Colonic mucosa (tissue), 4 donors: ENCODE data around the gene CDH12. TPM values are rescaled to one million over a fixed set of nuclear protein-coding genes. Genes with fewer than 3 reads are reported as not detected.
"Not testable (repeated sequence)": the region's sequence is repeated elsewhere in the genome, so short reads cannot be mapped to it uniquely, and the experiment has no call there.

Experiments used
- DNase-seq: peaks from one replicate; pipeline ENCODE4 v3.0.0-alpha.2; 2020
- H3K27ac ChIP-seq: fragments of 200-600 bp; one replicate; pipeline ENCODE4 v1.8.0; 2021
- H3K27me3 ChIP-seq: fragments of 200-600 bp; one replicate; pipeline ENCODE4 v1.8.0; 2021
- H3K36me3 ChIP-seq: fragments of 200-600 bp; one replicate; pipeline ENCODE4 v1.8.0; 2021
- H3K4me1 ChIP-seq: fragments of 200-600 bp; one replicate; pipeline ENCODE4 v1.8.0; 2021; ENCODE audit warnings: mild to moderate bottlenecking
- H3K4me3 ChIP-seq: fragments of 200-600 bp; one replicate; pipeline ENCODE4 v1.8.0; 2021
- H3K9ac ChIP-seq, 2 donors: one replicate each; pipeline ENCODE4 v1.7.0; 2013; ENCODE audit warnings: control low read depth in 2 of 2, low read depth in 2 of 2, low read length in 2 of 2
- H3K9me3 ChIP-seq: fragments of 200-600 bp; one replicate; pipeline ENCODE4 v1.8.0; 2021
- CTCF ChIP-seq: fragments of 200-600 bp; IDR thresholded peaks from one replicate; pipeline ENCODE4 v1.8.0; 2022; ENCODE audit warnings: antibody characterized with exemption, mild to moderate bottlenecking
- intact Hi-C: fragments of 100-400 bp; cut with DNase I; formaldehyde crosslinking; loops from one replicate; pipeline ENCODE4 v1.14.1; 2022
- total RNA-seq, 2 donors: library from RNA; stranded (reverse); fragmentation: NEBNext Ultra II Directional in 1 of 2; extraction: Animal tissue kit (Norgen Biotek cat#: 25700) in 1 of 2; gene quantifications; one replicate each; pipeline ENCODE4 v1.2.1, GENCODE V29; 2021
- donor health status: healthy.
- donor health status: DM: no; HTN: no; CAD: no.
- donor health status: DM: no; HTN: no; CAD: no.

The CDH12 gene
- total RNA-seq, 2 donors from 2014 or later: not detected

- intact Hi-C loops, H3K4me3 ChIP-seq, H3K9ac ChIP-seq: not testable (repeated sequence)
Observed at GRCh38 chr5:21951571-21951970, 901.6 kb downstream of the CDH12 start.

DNA sequence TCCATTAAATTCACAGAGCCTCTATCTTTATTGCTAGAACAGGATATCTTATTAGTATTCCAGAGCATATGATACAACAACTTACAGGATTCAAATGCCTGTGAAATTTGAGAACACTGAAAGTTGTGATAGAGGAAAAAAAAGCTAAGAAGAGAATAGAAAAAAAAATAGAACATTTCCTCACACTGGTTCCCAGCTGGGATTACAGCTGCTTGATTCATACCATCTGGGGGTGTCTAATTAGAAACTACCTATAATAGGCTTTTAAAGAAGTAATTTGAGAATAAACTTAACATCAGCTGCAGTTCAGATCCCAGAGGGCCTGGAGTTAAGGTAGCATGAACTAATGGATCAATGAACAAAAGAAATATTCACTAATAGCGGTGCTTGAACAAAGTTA lies 922.0 kb downstream of the CDH12 start:
- Histone ChIP-seq H3K36me3 (no peaks in the 10 kb centered on the region), H3K27ac (no peak overlapping the region), H3K4me1 (no peaks in the 10 kb centered on the region), H3K9me3 (no peaks in the 10 kb centered on the region), H3K9ac (no peak overlapping the region), H3K4me3 (no peak overlapping the region), H3K27me3 (no peaks in the 10 kb centered on the region)
- TF ChIP-seq CTCF: no peak
- intact Hi-C loops: no loop called here
- no peak for DNase-seq

More at GRCh38 chr5:21951571-21951970, 901.6 kb downstream of the CDH12 start:
- H3K27ac ChIP-seq, DNase-seq, H3K36me3 ChIP-seq, H3K27me3 ChIP-seq, H3K4me1 ChIP-seq, H3K9me3 ChIP-seq: not testable (repeated sequence)

- intact Hi-C loops: no loop called here
- H3K36me3 ChIP-seq: no peaks in the 10 kb centered on the region
- H3K9ac ChIP-seq: no peak overlapping the region
- H3K9me3 ChIP-seq: no peaks in the 10 kb centered on the region
- no peaks in the 10 kb centered on the region for H3K27me3 ChIP-seq
- H3K4me3 ChIP-seq: no peak overlapping the region
- TF ChIP-seq CTCF: no peak
- no peak for DNase-seq
- no peaks in the 10 kb centered on the region for H3K4me1 ChIP-seq
- H3K27ac ChIP-seq: no peak overlapping the region
Observed at GRCh38 chr5:21919414-21920022, 933.6 kb downstream of the CDH12 start.

GRCh38 chr5:21918451-21918850 lies 934.7 kb downstream of the CDH12 start:
- no peak overlapping the region for H3K9ac ChIP-seq
- intact Hi-C loops: no loop called here
- no peaks in the 10 kb centered on the region for H3K9me3 ChIP-seq
- H3K27me3 ChIP-seq: no peaks in the 10 kb centered on the region
- no peak for DNase-seq
- no peaks in the 10 kb centered on the region for H3K4me1 ChIP-seq
- no peak overlapping the region for H3K4me3 ChIP-seq
- no peaks in the 10 kb centered on the region for H3K36me3 ChIP-seq
- no peak for TF ChIP-seq CTCF
- no peak overlapping the region for H3K27ac ChIP-seq

DNA sequence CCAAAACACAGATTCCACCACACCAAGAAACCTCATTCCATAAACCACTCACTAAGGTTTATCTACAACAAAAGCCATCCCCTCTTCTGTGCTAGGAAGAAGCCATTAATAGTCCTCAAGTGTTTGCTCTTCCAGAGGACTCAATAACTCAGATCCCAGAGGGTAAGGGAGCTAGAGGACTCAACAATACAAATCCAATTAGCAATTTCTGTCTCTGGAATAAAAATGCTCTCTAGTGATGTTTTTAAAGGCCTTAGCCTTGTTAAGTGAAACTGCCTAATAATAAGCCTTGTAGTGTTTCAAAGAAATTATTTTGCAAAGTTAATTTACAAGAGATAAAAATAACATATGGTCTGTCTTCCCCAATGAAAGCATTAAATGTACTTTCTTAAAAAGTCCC lies 942.4 kb downstream of the CDH12 start:
- intact Hi-C loops: no loop called here
- no peaks in the 10 kb centered on the region for H3K4me1 ChIP-seq

More for the DNA sequence above, 942.4 kb downstream of the CDH12 start:
- no peak overlapping the region for H3K9ac ChIP-seq
- no peak overlapping the region for H3K4me3 ChIP-seq
- no peaks in the 10 kb centered on the region for H3K27me3 ChIP-seq
- no peaks in the 10 kb centered on the region for H3K9me3 ChIP-seq
- DNase-seq: no peak
- no peak overlapping the region for H3K27ac ChIP-seq
- no peaks in the 10 kb centered on the region for H3K36me3 ChIP-seq
- TF ChIP-seq CTCF: no peak
